SJSA1 (cell line): ENCODE measurements around the gene ARHGEF17. TPM values are rescaled to one million over a fixed set of nuclear protein-coding genes. Genes with fewer than 3 reads are reported as not detected.

ENCODE experiments used
- DNase-seq, 2 experiments: peaks; one replicate each; pipeline ENCODE4 v3.0.0-alpha.2; 2015 to 2020; ENCODE audit warnings: low spot score in 2 of 2, low read depth in 1 of 2
- H3K27ac ChIP-seq: fragments of 250-450 bp; sonication (Bioruptor Pico); 2 replicates; pipeline ENCODE4 v1.5.1; 2020; ENCODE audit warnings: mild to moderate bottlenecking, moderate library complexity
- H3K27me3 ChIP-seq: fragments of 250-450 bp; sonication (Bioruptor Pico); replicated peaks from 2 replicates; pipeline ENCODE4 v1.5.1; 2020; ENCODE audit warnings: mild to moderate bottlenecking, moderate library complexity
- H3K36me3 ChIP-seq: fragments of 250-450 bp; sonication (Bioruptor Pico); 2 replicates; pipeline ENCODE4 v1.5.1; 2020; ENCODE audit warnings: mild to moderate bottlenecking
- H3K4me1 ChIP-seq: fragments of 250-450 bp; sonication (Bioruptor Pico); replicated peaks from 2 replicates; pipeline ENCODE4 v1.6.1; 2021; ENCODE audit warnings: mild to moderate bottlenecking
- H3K4me3 ChIP-seq: fragments of 250-450 bp; sonication (Bioruptor Pico); 2 replicates; pipeline ENCODE4 v1.5.1; 2020; ENCODE audit warnings: mild to moderate bottlenecking
- H3K9me3 ChIP-seq: fragments of 250-450 bp; sonication (Bioruptor Pico); replicated peaks from 2 replicates; pipeline ENCODE4 v1.5.1; 2020; ENCODE audit warnings: mild to moderate bottlenecking
- total RNA-seq: library from RNA; depleted of rRNA; stranded (reverse); fragments of >200 nt; shearing (Covaris generic); gene quantifications from 2 replicates; pipeline ENCODE4 v1.2.3, GENCODE V29; 2014

ARHGEF17 gene
- total RNA-seq, 1 experiment from 2014 or later, result 14.6 TPM

DNA sequence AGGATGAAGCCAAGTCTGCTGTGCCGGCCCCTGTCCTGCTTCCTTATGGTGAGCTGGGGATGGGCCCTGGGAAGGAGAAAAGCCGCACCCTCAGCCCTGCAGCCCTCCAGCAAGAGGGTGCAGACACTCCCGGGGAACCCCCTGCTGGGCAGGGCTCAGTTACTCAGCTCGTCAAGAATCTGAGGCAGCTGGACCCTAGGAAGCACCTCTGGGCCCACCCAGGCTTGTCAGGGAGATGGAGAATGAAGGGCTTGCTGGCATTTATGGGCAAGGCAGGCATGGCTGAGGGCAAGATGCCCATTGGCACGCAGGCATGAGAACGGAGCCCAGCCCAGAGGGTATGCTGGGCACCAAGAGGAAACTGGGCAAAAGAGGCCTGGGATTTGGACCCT, 81.1 kb downstream of the ARHGEF17 start:
- peaks cover 8% of the 10 kb centered on the region for H3K36me3 ChIP-seq
- no peaks in the 10 kb centered on the region for H3K9me3 ChIP-seq
- H3K27me3 ChIP-seq, result no peaks in the 10 kb centered on the region
- H3K27ac ChIP-seq, result no peak overlapping the region
- no peak for DNase-seq
- H3K4me1 ChIP-seq, result peaks cover 42% of the 10 kb centered on the region
- no peak overlapping the region for H3K4me3 ChIP-seq

DNA sequence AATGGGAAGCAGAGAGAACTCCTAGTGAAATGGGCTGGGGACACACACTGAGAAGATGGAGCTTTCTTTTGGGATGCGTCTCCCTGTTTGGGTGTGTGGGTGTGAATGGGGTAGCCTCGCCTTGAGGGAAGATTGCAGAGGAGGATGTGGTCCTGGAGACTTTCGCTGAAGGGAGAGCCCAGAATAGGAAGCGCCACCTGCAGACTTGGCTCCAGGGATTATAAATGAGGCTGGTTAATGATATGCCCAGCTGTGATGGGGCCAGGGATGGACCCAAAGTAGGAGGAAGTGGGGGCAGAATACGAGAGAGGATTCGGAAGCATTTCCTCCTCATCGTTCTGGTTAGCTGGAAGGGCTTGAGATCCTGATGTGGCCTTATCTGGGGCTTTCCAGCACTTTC, 81.8 kb downstream of the ARHGEF17 start:
- H3K36me3 ChIP-seq, result peaks cover 16% of the 10 kb centered on the region
- H3K9me3 ChIP-seq, result no peaks in the 10 kb centered on the region
- H3K4me1 ChIP-seq, result peaks cover 35% of the 10 kb centered on the region
- no peak overlapping the region for H3K4me3 ChIP-seq
- DNase-seq, result no peak
- H3K27ac ChIP-seq, result no peak overlapping the region
- no peaks in the 10 kb centered on the region for H3K27me3 ChIP-seq

- no peak overlapping the region for H3K27ac ChIP-seq
- DNase-seq, result no peak
- no peak overlapping the region for H3K4me3 ChIP-seq
- H3K36me3 ChIP-seq, result peaks cover 26% of the 10 kb centered on the region
- peaks cover 25% of the 10 kb centered on the region for H3K4me1 ChIP-seq
- no peaks in the 10 kb centered on the region for H3K9me3 ChIP-seq
- H3K27me3 ChIP-seq, result no peaks in the 10 kb centered on the region
Observed at GRCh38 chr11:73390601-73391565, 82.8 kb downstream of the ARHGEF17 start.

GRCh38 chr11:73391665-73392064, 83.6 kb downstream of the ARHGEF17 start:
- Histone ChIP-seq H3K4me3 (no peak overlapping the region), H3K27me3 (no peaks in the 10 kb centered on the region), H3K9me3 (no peaks in the 10 kb centered on the region), H3K27ac (no peak overlapping the region), H3K36me3 (peaks cover 32% of the 10 kb centered on the region), H3K4me1 (peaks cover 18% of the 10 kb centered on the region)
- DNase-seq, result no peak

- H3K4me3 ChIP-seq, result no peak overlapping the region
- H3K4me1 ChIP-seq, result peaks cover 18% of the 10 kb centered on the region
- H3K27ac ChIP-seq, result no peak overlapping the region
- no peaks in the 10 kb centered on the region for H3K9me3 ChIP-seq
- peaks cover 37% of the 10 kb centered on the region for H3K36me3 ChIP-seq
- H3K27me3 ChIP-seq, result no peaks in the 10 kb centered on the region
- DNase-seq, result no peak
Observed at GRCh38 chr11:73392108-73393010, 84.3 kb downstream of the ARHGEF17 start.

GRCh38 chr11:73393011-73393380, 84.9 kb downstream of the ARHGEF17 start:
- Histone ChIP-seq H3K36me3 (peaks cover 37% of the 10 kb centered on the region), H3K4me1 (peaks cover 15% of the 10 kb centered on the region), H3K9me3 (no peaks in the 10 kb centered on the region), H3K27ac (no peak overlapping the region), H3K27me3 (no peaks in the 10 kb centered on the region), H3K4me3 (no peak overlapping the region)
- DNase-seq, result no peak

DNA sequence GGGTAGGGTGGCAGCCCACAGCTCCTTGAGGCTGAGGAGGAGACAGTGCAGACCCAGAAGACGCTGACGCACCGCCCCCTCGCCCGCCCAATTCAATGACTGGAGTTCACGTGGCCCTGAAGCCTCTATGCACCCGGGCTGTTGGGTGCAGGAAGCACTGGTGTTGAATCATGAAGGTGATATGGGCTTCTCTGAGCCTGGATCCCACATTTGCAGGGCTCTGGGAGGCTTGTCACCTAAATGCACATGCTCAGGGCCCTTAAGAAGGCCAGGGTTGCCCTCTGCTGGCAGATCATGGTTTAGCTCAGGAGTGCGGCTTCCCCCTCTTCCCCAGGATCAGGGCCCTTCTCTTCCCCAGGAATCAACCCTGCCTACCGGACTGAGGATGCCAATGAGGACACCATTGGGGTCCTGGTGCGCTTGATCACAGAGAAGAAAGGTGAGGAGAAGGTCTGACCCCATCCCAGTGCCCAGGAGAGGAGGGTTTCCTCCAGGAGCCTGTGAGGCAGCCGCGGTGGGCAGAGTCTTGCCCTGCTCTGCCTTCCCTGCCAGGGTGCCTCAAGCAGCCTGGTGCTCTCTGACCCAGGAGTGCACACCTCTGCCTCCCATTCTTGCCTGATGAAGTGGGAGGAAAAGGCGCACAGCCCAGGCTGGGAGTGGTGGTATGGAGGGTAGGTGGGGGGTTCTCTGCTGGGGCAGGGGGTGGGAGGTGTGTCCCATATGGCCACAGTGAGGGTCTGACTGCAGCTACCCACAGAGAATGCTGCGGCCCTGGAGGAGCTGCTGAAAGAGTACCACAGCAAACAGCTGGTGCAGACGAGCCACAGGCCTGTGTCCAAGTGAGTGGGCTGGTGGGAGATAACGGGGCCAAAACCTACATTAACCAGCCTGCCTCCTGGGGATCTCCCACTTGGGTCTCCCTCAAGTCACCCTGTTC, 85.7 kb downstream of the ARHGEF17 start:
- Histone ChIP-seq H3K4me3 (no peak overlapping the region), H3K27ac (no peak overlapping the region), H3K9me3 (no peaks in the 10 kb centered on the region), H3K27me3 (no peaks in the 10 kb centered on the region), H3K4me1 (peaks cover 7% of the 10 kb centered on the region), H3K36me3 (peaks cover 37% of the 10 kb centered on the region)
- DNase-seq, result peak; percentile 48 to 62

GRCh38 chr11:73394416-73395296, 86.6 kb downstream of the ARHGEF17 start:
- Histone ChIP-seq H3K36me3 (peaks cover 37% of the 10 kb centered on the region), H3K27me3 (no peaks in the 10 kb centered on the region), H3K4me1 (peaks cover 9% of the 10 kb centered on the region), H3K27ac (no peak overlapping the region), H3K4me3 (no peak overlapping the region), H3K9me3 (no peaks in the 10 kb centered on the region)
- no peak for DNase-seq

- Histone ChIP-seq H3K27ac (no peak overlapping the region), H3K9me3 (no peaks in the 10 kb centered on the region), H3K27me3 (no peaks in the 10 kb centered on the region), H3K4me1 (peaks cover 9% of the 10 kb centered on the region), H3K4me3 (no peak overlapping the region), H3K36me3 (peaks cover 37% of the 10 kb centered on the region)
- no peak for DNase-seq
Observed at GRCh38 chr11:73395297-73396208, 87.5 kb downstream of the ARHGEF17 start.

- no peak overlapping the region for H3K27ac ChIP-seq
- no peaks in the 10 kb centered on the region for H3K9me3 ChIP-seq
- H3K27me3 ChIP-seq, result no peaks in the 10 kb centered on the region
- peaks cover 37% of the 10 kb centered on the region for H3K36me3 ChIP-seq
- no peak overlapping the region for H3K4me3 ChIP-seq
- no peak for DNase-seq
- H3K4me1 ChIP-seq, result peaks cover 9% of the 10 kb centered on the region
Observed at GRCh38 chr11:73396251-73396930, 88.3 kb downstream of the ARHGEF17 start.

GRCh38 chr11:73396985-73397384, 88.9 kb downstream of the ARHGEF17 start:
- no peak for DNase-seq
- Histone ChIP-seq H3K4me1 (peaks cover 9% of the 10 kb centered on the region), H3K9me3 (no peaks in the 10 kb centered on the region), H3K27me3 (no peaks in the 10 kb centered on the region), H3K27ac (no peak overlapping the region), H3K36me3 (peaks cover 37% of the 10 kb centered on the region), H3K4me3 (no peak overlapping the region)
